Retinal pigment epithelial cell (primary cell): ENCODE results near the gene TIGD3.

ENCODE experiments used
- DNase-seq: peaks from one replicate; pipeline ENCODE4 v3.0.0-alpha.2; 2010; ENCODE audit warnings: low read depth
- H3K4me3 ChIP-seq: 2 replicates; pipeline ENCODE4 v1.5.1; 2011; ENCODE audit warnings: mild to moderate bottlenecking, low read length, control low read depth, moderate library complexity
- CTCF ChIP-seq: conservative IDR thresholded peaks from 2 replicates; pipeline ENCODE4 v1.5.1; 2011; ENCODE audit warnings: low read depth, low read length, control low read depth, inconsistent platforms

The TIGD3 gene

DNA sequence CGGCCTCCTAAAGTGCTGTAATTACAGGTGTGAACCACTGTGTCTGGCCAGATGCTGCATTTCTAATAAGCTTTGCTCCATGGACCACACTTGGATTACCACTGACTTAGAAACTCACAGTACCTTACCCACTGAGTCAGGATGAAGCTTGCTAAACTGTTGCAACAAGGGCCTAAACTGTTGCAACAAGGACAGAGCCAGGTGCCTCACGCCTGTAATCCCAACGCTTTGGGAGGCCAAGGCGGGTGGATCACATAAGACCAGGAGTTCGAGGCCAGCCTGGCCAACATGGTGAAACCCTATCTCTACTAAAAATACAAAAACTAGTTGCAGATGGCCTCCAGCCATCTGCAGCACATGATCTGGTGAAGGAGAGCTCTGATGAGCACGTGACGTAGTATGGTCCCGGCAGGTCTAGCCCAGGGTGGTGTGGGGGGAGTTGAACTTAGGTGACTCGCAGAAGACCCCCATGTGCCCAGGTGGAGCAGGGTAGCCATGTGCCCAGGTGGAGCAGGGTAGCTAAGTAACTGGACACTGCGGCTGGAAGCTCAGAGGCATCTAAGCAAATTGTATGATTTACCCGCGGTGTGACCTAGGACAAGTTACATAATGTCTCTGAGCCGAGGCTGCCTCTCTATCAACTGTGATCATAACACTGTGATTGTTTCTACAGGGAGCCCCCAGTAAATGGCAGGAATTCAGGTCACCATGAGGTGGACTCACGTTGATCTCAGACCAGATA, 19.5 kb downstream of the TIGD3 start:
- no peak overlapping the region for H3K4me3 ChIP-seq
- DNase-seq = no peak
- TF ChIP-seq CTCF = no peak

DNA sequence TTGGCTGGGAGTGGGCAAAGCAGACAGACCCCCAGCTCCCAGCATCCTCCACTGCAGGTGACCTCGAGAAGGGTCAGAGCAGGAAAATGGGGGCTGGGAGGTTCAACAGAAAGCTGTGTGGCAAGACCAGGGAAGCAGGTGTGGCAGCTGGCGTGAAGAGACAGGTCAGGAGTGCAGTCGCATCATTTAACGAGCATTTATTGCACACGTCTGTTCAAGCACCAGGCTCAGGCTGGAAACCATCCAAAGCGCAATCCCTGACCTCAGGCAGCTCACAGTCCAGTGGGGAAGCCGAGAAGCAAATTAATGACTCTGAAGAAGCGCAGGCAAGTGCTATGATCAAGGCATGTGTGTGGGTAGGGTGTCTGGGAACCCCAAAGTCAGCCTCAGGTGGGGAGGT, 20.5 kb downstream of the TIGD3 start:
- no peak for DNase-seq
- H3K4me3 ChIP-seq = no peak overlapping the region
- no peak for TF ChIP-seq CTCF

GRCh38 chr11:65376138-65376713, 21.7 kb downstream of the TIGD3 start:
- TF ChIP-seq CTCF = no peak
- DNase-seq = no peak
- no peak overlapping the region for H3K4me3 ChIP-seq

DNA sequence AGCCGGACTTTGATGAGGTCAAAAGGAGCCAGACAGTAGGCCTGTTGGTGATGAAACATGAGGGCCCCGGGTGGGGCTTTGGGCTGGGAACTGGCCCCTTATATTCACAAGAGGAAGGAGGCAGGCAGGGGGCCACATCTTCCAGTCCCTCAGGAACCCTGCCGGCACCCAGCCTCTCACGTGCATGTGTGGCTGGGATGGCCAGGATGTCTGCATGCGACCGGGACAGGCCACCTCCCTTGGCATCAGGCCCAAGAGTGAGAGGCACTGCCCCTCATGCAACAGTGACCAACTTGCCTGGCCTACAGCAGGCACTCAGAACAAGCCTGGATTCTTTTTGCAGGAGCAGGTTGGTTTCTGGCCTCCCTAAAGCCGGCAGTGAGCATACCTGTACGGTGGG, 22.5 kb downstream of the TIGD3 start:
- TF ChIP-seq CTCF = no peak
- no peak for DNase-seq
- no peak overlapping the region for H3K4me3 ChIP-seq

- TF ChIP-seq CTCF = no peak
- H3K4me3 ChIP-seq = no peak overlapping the region
- DNase-seq = no peak
Observed at GRCh38 chr11:65377777-65378176, 23.2 kb downstream of the TIGD3 start.

DNA sequence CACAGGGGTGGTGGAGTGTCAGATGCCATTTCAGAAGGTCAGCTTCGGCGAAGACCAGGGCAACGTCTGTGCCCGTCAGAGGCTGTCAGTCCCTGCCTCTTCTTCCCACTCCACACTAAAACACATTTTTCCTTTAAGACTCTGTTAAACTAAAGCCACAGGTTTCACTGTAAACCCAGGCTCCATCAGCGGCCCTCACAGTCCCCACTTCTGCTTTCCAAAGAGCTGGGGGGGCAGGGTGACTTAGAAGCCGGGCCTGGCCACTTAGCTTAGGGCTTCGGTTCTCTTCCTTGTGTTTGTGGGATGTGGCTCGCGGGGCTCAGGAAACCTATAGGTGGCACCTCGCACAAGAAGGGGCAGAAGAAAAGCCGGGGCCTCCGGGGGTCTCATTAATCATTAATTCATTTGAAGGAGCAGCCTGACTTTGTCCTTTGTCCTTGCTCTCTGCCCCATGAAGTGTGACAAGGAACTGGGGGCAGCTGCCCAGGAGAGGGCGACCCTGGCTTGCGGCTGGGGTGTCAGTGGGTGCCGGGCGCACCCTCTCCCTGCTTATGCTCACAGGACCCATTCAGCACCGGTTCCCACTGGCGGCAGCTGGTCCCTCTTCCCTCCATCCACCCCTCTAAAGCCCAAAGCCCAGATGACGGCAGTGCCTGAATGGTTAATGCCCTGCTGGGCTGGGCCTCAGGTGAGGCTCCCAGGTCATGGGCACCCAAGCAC, 23.8 kb downstream of the TIGD3 start:
- no peak overlapping the region for H3K4me3 ChIP-seq
- no peak for TF ChIP-seq CTCF
- DNase-seq = no peak
